Neural cell (in vitro differentiated cells): ENCODE results near the gene KLK6. TPM values are rescaled to one million over a fixed set of nuclear protein-coding genes. Genes with fewer than 3 reads are reported as not detected.

Experiments used
- H2AFZ ChIP-seq: fragments of 200-600, 300-800 bp; sonication (generic), shearing (Covaris generic); 2 replicates; pipeline ENCODE4 v1.6.0; 2014; ENCODE audit warnings: low read depth, mild to moderate bottlenecking, antibody characterized with exemption, low read length, moderate library complexity
- H3F3A ChIP-seq: fragments of 200-600 bp; shearing (Covaris generic); 2 replicates; pipeline ENCODE4 v1.6.1; 2016; ENCODE audit warnings: mild to moderate bottlenecking, moderate library complexity, mixed read lengths, antibody characterized with exemption, low read length; ENCODE audit not compliant: insufficient read depth, poor library complexity, severe bottlenecking
- H3K27ac ChIP-seq: fragments of 200-600, 300-800 bp; sonication (generic), shearing (Covaris generic); 2 replicates; pipeline ENCODE4 v1.5.1; 2014; ENCODE audit warnings: mild to moderate bottlenecking, low read length, moderate library complexity
- H3K27me3 ChIP-seq: fragments of 300-800, 200-600 bp; sonication (generic), shearing (Covaris generic); 2 replicates; pipeline ENCODE4 v1.6.0; 2014; ENCODE audit warnings: mild to moderate bottlenecking, low read depth, low read length, moderate library complexity; ENCODE audit not compliant: insufficient read depth
- H3K36me3 ChIP-seq: fragments of 300-800, 200-600 bp; sonication (generic), shearing (Covaris generic); 2 replicates; pipeline ENCODE4 v1.5.1; 2014; ENCODE audit warnings: mild to moderate bottlenecking, antibody characterized with exemption, low read length, moderate library complexity; ENCODE audit not compliant: insufficient read depth
- H3K4me2 ChIP-seq: fragments of 300-800, 200-600 bp; sonication (generic), shearing (Covaris generic); 2 replicates; pipeline ENCODE4 v1.6.0; 2014; ENCODE audit warnings: mild to moderate bottlenecking, low read length
- H3K4me3 ChIP-seq: fragments of 300-800, 200-600 bp; sonication (generic), shearing (Covaris generic); 2 replicates; pipeline ENCODE4 v1.5.1; 2014; ENCODE audit warnings: mild to moderate bottlenecking, low read length, moderate library complexity
- H3K79me2 ChIP-seq: fragments of 200-600 bp; shearing (Covaris generic); replicated peaks from 2 replicates; pipeline ENCODE4 v1.6.0; 2014; ENCODE audit warnings: mild to moderate bottlenecking, low read length, moderate library complexity; ENCODE audit not compliant: insufficient read depth
- H3K9ac ChIP-seq: fragments of 300-800, 200-600 bp; sonication (generic), shearing (Covaris generic); 2 replicates; pipeline ENCODE4 v1.6.1; 2016; ENCODE audit warnings: mild to moderate bottlenecking, low read length, mixed read lengths
- H3K9me2 ChIP-seq: fragments of 200-600 bp; shearing (Covaris generic); 2 replicates; pipeline ENCODE4 v1.6.1; 2016; ENCODE audit warnings: mild to moderate bottlenecking, low read length, mixed read lengths; ENCODE audit not compliant: insufficient read depth
- H3K9me3 ChIP-seq: fragments of 200-600, 300-800 bp; sonication (generic), shearing (Covaris generic); 2 replicates; pipeline ENCODE4 v1.6.1; 2016; ENCODE audit warnings: mild to moderate bottlenecking, mixed run types, low read length, moderate library complexity, mixed read lengths
- H4K20me1 ChIP-seq: fragments of 200-600 bp; shearing (Covaris generic); 2 replicates; pipeline ENCODE4 v1.6.1; 2016; ENCODE audit warnings: mild to moderate bottlenecking, mixed run types; ENCODE audit not compliant: insufficient read depth
- CTCF ChIP-seq: fragments of 450-650 bp; IDR thresholded peaks from 2 replicates; pipeline ENCODE4 v1.5.1; 2014; ENCODE audit warnings: antibody characterized with exemption, mild to moderate bottlenecking, moderate library complexity; ENCODE audit not compliant: poor library complexity, severe bottlenecking
- SMC3 ChIP-seq: fragments of 450-650 bp; conservative IDR thresholded peaks from 2 replicates; pipeline ENCODE4 v1.6.1; 2014; ENCODE audit warnings: antibody characterized with exemption, mild to moderate bottlenecking, moderate library complexity; ENCODE audit not compliant: poor library complexity
- TAF1 ChIP-seq: IDR thresholded peaks from 2 replicates; pipeline ENCODE4 v1.6.1; 2012; ENCODE audit warnings: low read depth
- polyA plus RNA-seq: library from polyadenylated mRNA; depleted of rRNA; stranded (reverse); fragments of >200 nt; gene quantifications from 2 replicates; pipeline ENCODE4 v1.2.3, GENCODE V29; 2014
- TF ChIP-seq, protein P1 (sequence below): IDR thresholded peaks from 2 replicates; pipeline ENCODE4 v1.6.1; 2012; ENCODE audit warnings: borderline replicate concordance

KLK6 gene
- polyA plus RNA-seq, 1 donor from 2014 or later = not detected

DNA sequence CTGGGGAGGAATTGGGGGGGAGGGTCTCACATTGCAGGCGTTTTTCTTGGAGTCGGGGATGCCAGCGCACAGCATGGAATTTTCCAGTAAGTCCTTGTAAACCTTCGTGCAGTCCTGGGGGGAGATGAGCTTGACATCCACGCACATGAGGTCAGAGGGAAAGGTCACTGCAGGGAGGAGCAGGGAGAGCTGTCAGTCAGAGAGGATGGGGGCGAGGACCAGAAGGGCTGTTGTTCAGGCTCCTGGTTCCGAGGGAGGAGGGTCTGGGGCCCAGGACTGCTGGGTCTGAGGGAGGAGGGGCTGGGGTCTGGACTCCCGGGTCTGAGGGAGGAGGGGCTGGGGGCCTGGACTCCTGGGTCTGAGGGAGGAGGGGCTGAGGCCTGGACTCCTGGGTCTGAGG lies 10.4 kb upstream of the KLK6 start:
- H3K9me2 ChIP-seq = no peaks in the 10 kb centered on the region

DNA sequence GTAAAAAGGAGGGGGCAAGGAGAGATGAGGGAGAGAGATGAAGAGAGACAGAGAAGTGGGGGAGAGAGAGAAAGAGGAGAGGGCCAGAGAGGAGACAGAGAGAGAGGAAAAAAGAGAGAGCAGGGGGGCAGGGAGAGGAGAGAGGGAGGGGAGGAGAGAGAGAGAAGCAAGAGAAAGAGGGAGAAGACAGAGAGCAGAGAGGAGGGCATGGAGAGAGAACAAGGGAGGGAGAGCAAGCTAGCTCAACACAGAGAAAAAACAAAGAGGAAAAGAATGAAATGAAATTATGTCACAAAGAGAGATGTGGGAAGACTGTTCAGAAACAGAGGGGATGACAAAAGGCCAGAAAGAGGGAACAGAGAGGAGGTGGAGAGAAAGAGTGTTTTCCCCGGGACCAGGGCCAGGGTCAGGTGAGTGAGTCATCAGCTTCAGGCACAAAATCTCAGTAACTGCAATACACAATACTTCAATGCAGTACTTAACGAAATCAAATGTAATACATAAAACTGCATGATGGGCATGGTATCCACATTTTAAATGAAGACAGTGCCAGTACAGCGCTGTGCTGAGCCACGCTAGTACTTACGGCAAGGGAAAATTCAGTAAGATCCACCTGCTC lies 9.5 kb upstream of the KLK6 start:
- Histone ChIP-seq H3K27me3 (no peaks in the 10 kb centered on the region), H3K9ac (no peak overlapping the region), H3F3A (no peaks in the 10 kb centered on the region), H3K79me2 (no peaks in the 10 kb centered on the region), H3K9me3 (no peaks in the 10 kb centered on the region), H4K20me1 (no peaks in the 10 kb centered on the region), H3K4me3 (no peak overlapping the region), H3K4me2 (no peak overlapping the region), H3K9me2 (no peaks in the 10 kb centered on the region), H3K27ac (no peak overlapping the region), H2AFZ (no peak overlapping the region), H3K36me3 (no peaks in the 10 kb centered on the region)
- TF ChIP-seq CTCF (no peak), TAF1 (no peak), SMC3 (no peak)
- TF ChIP-seq, protein P1, sequence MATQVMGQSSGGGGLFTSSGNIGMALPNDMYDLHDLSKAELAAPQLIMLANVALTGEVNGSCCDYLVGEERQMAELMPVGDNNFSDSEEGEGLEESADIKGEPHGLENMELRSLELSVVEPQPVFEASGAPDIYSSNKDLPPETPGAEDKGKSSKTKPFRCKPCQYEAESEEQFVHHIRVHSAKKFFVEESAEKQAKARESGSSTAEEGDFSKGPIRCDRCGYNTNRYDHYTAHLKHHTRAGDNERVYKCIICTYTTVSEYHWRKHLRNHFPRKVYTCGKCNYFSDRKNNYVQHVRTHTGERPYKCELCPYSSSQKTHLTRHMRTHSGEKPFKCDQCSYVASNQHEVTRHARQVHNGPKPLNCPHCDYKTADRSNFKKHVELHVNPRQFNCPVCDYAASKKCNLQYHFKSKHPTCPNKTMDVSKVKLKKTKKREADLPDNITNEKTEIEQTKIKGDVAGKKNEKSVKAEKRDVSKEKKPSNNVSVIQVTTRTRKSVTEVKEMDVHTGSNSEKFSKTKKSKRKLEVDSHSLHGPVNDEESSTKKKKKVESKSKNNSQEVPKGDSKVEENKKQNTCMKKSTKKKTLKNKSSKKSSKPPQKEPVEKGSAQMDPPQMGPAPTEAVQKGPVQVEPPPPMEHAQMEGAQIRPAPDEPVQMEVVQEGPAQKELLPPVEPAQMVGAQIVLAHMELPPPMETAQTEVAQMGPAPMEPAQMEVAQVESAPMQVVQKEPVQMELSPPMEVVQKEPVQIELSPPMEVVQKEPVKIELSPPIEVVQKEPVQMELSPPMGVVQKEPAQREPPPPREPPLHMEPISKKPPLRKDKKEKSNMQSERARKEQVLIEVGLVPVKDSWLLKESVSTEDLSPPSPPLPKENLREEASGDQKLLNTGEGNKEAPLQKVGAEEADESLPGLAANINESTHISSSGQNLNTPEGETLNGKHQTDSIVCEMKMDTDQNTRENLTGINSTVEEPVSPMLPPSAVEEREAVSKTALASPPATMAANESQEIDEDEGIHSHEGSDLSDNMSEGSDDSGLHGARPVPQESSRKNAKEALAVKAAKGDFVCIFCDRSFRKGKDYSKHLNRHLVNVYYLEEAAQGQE = no peak

More for the DNA sequence above, 10.4 kb upstream of the KLK6 start:
- Histone ChIP-seq H3K79me2 (no peaks in the 10 kb centered on the region), H3K27me3 (no peaks in the 10 kb centered on the region), H3F3A (no peaks in the 10 kb centered on the region), H3K4me3 (no peak overlapping the region), H3K4me2 (no peak overlapping the region), H3K36me3 (no peaks in the 10 kb centered on the region), H3K9me3 (no peaks in the 10 kb centered on the region), H3K9ac (no peak overlapping the region), H2AFZ (no peak overlapping the region), H4K20me1 (no peaks in the 10 kb centered on the region), H3K27ac (no peak overlapping the region)
- TF ChIP-seq, protein P1 = no peak
